DMS53 treated with DMSO at 0.1 percent for 48 hours (cell line): ENCODE measurements around the gene SNX8.
"Not testable (repeated sequence)": the region's sequence is repeated elsewhere in the genome, so short reads cannot be mapped to it uniquely, and the experiment has no call there.

Experiments
- DNase-seq: peaks from one replicate; lab custom pipeline; 2025; ENCODE audit not compliant: unreplicated experiment; lab: John Stamatoyannopoulos, UW

SNX8 gene

DNA sequence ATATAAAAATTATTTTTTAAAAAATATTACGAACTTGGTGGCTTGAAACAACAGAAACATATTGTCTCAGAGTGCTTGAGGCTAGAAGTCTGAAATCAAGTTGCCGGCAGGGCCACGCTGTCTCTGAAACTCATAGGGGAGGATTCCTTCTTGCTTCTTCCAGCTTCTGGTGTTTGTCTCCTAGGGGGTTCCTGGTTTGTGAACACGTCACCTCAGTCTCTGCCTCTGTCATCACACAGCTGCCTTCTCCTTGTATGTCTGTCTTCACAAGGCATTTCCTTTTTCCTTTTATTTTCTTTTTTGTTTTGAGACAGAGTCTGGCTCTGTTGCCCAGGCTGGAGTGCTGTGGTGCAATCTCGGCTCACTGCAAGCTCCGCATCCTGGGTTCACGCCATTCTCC lies 12.7 kb upstream of the SNX8 start:
- no peak for DNase-seq

DNA sequence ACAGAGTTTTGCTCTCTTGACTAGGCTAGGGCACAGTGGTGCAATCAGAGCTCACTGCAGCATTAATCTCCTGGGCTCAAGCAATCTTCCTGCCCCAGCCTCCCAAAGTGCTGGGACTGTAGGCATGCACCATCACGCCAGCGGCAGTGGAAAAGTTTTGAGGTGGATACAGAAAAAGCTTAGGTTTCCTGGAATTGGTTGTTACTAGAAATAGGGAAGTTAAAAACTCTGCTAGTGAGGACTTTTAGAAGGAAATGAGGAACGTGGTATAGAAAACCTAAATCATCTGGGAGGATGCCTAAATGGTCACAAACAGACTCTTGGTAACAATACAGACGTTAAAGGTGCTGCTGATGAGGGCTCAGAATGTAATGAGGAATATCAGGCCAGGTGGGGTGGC lies 10.9 kb upstream of the SNX8 start:
- no peak for DNase-seq

DNA sequence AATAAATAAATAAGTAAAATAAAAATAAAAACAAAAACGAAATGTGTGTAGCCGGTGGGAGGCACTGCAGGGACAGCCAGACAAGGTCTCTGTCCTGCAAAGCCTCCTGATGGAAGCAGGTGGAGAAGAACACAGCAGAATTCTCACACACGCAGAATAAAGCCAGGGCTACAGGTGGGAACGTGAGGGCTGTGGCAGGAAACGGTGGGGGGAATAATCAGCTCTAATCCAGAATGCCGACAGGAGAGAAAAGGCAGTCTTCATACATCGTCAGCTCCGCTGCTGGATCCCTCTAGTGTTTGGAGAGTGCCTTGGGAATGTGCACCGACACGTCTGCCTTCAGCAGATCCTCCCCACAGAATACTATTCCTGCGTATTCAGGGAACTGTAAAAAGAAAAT lies 6.8 kb upstream of the SNX8 start:
- peak; percentile 31 for DNase-seq

DNA sequence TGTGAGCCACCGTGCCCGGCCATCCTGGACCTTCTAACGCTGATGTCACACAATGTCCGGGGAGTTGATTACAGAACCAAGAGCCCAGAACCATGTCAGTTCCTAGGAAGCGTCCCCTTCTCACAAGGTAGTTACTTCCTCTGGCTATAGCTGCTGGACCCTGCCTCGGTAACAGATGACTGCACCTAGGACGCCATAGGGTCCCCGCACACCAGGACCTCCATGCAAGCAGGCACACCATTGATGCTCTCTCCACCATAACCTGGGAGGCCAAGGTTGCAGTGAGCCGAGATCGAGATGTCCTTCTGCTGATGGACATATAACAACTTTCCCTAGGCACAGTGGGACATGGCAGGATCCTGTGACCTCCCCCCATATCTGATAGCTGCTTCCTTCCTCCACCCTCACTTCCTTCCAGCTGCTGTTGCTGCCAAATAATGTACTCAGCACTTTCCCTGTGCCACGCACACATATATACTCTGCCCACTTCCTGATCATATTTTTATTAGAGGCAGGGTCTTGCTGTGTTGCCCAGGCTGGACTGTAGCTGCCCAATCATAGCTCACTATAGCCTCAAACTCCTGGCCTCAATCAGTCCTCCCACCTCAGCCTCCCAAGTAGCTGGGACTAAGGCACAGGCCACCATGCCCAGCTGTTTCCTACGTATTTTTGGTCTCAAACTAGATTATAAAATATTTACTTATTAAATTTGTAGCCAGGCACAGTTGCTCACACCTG lies 3.5 kb upstream of the SNX8 start:
- DNase-seq, result no peak

DNA sequence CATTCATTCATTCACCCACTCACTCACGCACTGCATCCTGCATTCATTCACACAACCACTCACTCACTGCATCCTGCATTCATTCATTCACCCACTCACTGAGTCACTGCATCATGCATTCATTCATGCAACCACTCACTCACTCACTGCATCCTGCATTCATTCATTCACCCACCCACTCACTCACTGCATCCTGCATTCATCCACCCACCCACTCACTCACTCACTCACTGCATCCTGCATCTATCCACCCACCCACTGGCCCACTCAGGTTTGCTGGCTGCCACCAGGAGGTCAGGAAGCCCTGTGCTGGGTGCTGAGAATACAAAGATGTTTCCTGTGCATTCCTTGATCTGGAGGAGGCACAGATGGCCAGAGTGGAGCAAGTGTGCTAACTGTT lies 2.3 kb upstream of the SNX8 start:
- no peak for DNase-seq

DNA sequence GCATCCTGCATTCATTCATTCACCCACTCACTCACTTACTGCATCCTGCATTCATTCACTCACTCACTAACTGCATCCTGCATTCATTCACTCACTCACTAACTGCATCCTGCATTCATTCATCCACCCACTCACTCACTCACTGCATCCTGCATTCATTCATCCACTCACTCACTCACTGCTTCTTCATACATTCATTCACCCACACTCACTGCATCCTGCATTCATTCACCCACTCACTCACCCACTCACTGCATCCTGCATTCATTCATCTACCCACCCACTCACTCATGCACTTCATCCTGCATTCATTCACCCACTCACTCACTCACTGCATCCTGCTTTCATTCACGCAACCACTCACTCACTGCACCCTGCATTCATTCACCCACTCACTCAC lies 1.5 kb upstream of the SNX8 start:
- no peak for DNase-seq

DNA sequence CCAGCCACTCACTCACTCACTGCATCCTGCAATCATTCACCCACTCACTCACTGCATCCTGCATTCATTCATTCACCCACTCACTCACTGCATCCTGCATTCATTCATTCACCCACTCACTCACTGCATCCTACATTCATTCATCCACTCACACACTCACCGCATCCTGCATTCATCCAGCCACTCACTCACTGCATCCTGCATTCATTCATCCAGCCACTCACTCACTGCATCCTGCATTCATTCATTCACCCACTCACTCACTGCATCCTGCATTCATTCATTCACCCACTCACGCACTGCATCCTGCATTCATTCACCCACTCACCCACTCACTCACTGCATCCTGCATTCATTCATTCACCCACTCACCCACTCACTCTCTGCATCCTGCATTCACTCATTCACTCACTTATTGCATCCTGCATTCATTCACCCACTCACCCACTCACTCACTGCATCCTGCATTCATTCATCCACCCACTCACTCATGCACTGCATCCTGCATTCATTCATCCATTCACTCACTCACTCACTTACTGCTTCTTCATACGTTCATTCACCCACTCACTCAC lies 802 bp upstream of the SNX8 start:
- DNase-seq, result not testable (repeated sequence)

DNA sequence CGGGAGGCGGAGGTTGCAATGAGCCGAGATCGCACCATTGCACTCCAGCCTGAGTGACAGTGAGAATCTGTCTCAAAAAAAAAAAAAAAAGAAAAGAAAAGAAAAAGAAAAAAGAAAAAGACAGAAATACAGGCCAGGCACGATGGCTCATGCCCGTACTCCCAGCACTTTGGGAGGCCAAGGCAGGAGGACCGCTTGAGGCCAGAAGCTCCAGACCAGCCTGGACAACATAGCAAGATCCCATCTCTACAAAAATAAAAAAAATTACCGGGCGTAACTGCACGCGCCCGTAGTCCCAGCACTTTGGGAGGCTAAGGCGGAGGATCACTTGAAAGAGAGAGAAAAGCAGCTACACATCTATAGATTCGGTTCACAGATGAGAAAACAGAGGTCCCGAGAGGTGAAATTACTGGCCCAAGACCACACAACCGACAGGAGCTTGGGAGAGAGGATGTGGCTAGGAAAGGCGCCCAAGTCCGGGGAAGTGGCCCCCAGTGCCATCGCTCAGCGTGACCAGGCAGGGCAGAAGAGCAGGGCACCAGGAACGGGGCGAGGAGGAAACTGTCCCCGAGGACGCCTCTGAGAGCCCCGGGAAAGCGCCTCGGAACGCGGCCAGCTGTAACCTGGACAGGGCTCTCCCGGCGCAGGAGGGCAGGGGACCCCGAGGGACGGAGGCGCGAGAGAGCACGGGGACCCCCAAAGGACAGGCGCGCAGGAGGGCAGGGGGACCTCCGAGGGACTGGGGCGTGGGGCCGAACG lies 612 bp downstream of the SNX8 start:
- DNase-seq, result peak; percentile 16

DNA sequence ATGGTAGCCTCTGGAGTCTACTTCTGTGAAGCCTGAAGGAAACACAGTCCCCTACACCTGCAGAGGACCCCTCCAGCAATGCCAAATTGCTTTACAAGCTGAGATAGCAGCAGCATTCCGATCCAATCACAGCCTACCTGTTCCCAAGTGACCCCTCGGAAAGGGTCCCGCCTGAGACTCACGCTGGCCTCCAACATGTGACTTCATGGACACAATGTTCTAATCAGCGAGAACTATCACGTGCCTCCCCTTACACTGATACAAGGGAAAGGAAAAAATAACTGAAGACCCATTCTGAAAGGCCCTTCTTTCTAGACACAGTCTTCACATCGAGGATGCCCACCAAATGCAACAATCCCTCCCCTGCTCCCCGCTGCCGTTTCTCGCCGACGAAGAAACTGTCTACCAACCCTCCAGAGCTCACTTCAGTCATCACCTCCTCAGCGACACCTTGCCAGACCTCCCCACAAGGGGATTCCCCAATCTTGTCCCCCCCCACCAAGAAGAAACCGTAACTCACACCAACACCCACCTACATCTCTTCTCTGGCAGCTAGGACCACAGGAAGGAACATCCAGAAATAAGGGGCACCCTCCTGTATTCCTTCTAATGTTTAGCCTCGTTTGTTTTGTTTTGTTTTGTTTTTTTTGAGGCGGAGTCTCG lies 1.8 kb downstream of the SNX8 start:
- DNase-seq, result no peak

DNA sequence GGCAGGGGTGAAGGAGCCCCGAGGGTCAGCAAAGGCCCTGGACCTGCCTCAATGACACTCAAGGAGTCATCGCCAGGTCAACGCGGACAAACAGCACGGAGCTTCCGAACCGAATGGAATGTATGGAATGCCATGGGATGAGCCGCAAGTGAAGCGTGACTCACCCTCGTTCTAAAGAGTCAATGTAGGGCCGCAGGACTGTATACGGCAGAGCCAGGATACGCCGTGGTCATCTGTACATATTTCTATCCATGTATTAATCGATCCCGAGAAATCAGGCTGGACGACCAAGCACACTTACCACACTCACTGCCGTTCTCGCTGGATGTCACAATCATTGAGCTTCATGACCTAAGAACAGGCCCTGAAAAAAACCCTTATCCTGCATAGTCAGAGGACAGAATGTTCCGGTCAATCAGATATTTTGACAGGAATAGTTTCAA lies 4.3 kb downstream of the SNX8 start:
- no peak for DNase-seq

DNA sequence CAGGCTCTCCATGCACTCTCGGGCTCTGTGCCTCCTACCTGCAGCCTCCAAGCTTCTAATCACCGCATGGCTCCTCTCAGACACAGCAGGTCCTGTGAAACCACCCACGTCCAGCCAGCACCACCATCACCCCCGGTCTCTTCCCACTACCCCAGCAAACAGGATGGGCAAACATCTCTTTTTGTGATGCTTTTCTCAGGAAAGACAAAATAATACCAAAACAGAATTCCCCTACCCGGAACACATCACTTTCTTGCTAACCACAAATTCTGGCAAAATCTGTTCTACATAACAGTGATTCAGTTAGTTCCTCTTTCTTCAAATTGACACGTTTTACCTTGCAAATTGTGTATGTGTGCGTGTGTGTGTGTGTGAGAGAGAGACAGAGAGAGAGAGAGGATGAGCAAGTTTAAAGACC lies 6.5 kb downstream of the SNX8 start:
- DNase-seq, result no peak

DNA sequence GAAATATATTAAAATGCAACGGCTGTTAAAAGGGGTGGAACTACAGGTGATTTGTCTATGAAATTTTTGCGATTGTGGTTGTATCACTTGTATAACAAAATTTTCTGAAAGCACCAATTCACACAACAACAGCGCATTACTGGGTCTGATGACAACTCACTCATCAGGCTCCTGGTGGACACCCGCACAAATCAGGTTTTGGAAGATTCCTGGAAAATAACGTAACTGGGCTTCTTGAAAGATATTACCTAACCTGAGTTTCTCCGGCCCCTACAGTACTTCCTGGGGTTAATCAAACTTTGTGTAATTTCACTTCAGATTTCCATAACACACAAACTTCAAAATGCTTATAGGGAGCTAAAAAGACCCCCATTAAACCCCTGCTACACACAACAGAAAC lies 7.6 kb downstream of the SNX8 start:
- DNase-seq, result no peak

DNA sequence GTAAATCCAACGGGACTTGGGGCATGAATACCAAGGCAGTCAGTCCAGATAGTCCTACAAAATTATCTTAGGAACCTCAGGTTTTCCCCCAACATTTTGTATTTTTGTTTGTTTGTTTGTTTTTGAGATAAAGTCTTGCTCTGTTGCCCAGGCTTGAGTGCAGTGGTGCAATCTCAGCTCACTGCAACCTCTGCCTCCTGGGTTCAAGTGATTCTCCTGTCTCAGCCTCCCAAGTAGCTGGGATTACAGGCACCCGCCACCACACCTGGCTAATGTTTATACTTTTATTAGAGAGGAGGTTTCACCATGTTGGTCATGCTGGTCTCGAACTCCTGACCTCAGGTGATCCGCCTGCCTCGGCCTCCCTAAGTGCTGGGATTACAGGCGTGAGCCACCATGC lies 9.0 kb downstream of the SNX8 start:
- not testable (repeated sequence) for DNase-seq

DNA sequence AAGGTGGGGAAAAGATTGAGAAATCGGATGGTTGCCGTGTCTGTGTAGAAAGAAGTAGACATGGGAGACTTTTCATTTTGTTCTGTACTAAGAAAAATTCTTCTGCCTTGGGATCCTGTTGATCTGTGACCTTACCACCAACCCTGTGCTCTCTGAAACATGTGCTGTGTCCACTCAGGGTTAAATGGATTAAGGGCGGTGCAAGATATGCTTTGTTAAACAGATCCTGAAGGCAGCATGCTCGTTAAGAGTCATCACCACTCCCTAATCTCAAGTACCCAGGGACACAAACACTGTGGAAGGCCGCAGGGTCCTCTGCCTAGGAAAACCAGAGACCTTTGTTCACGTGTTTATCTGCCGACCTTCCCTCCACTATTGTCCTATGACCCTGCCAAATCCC lies 10.7 kb downstream of the SNX8 start:
- not testable (repeated sequence) for DNase-seq

DNA sequence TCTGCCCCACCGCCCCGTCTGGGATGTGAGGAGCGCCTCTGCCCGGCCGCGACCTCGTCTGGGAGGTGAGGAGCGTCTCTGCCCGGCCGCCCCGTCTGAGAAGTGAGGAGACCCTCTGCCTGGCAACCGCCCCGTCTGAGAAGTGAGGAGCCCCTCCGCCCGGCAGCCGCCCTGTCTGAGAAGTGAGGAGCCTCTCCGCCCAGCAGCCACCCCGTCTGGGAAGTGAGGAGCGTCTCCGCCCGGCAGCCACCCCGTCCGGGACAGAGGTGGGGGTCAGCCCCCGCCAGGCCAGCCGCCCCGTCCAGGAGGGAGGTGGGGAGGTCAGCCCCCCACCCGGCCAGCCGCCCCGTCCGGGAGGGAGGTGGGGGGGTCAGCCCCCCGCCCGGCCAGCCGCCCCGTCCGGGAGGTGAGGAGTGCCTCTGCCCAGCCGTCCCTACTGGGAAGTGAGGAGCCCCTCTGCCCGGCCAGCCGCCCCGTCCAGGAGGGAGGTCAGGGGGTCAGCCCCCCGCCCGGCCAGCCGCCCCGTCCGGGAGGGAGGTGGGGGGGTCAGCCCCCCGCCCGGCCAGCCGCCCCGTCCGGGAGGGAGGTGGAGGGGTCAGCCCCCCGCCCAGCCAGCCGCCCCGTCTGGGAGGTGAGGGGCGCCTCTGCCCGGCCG lies 11.4 kb downstream of the SNX8 start:
- not testable (repeated sequence) for DNase-seq

DNA sequence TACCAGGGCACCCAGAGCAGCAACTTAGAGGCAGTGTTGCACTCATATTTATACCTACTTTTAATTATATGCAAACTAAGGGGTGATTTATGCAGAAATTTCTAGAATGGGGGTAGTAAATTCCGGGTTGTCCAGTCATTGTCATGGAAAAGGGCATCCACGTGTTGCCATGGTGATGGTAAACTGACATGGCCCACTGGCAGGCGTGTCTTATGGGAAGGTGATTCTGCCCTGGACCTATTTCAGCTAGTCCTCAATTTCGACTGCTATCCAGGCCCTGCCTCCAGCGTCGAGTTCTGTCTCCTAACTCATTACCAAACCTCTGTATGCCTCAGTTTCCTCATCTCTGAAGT lies 12.8 kb downstream of the SNX8 start:
- DNase-seq, result no peak

DNA sequence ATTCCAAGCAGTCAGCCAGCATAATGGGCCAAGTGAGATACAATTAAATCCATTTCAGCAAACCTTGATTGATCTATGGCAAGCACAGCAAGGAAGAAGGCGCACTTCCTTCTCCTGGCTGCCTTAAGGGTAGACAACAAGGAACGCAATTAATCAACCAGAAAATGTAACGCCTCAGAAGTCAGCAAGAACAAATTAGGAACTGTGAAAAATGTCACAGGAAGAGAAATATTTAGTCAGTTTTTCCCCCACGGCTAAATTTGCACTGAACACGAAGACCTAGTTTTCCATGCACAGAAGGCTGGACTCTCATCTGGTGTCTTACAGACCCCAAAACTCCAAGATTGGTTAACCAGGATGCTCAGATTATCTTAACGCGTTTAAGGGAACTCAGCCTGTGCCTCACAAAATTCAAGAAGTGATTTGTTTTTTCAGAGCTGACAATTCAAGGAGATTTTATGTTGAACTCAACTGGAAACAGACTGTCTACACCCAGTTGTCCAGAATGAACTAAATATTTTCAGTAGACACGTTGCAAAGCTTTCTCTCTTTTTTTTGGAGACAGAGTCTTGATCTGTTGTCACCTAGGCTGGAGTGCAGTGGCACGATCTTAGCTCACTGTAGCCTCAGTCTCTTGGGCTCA lies 14.2 kb downstream of the SNX8 start:
- DNase-seq, result no peak

DNA sequence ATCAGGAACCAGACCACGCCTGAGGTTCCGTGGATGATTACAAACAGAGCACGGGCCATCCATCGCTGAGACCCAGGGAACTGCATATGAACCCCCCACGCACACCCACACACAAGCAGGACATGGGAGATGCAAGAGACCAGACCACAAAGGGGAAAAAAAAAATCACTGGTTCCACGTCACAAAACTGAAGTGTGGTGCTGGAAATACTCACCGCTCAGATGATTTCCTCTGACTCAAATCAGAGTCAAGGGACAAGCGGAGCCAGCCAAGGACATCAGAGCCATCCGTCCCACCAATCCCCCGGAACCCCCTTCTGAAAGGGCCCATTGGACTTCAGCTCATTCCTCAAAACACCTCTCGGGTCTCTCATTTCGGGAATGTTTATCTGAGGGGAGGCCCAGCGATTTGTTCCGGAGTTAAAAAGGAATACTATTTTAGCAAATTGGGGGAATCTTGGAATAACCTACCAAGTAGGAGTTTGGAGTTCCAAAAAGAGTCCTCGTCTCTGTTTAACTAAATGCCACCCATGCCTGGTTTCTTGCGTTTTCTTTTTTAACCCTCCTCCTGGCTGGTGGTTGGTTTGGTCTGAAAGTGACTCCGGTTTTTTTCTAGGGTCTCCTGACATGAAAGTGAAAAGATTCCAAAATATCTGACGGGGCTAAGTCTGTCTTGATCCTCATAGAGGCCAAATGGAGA lies 15.0 kb downstream of the SNX8 start:
- no peak for DNase-seq

DNA sequence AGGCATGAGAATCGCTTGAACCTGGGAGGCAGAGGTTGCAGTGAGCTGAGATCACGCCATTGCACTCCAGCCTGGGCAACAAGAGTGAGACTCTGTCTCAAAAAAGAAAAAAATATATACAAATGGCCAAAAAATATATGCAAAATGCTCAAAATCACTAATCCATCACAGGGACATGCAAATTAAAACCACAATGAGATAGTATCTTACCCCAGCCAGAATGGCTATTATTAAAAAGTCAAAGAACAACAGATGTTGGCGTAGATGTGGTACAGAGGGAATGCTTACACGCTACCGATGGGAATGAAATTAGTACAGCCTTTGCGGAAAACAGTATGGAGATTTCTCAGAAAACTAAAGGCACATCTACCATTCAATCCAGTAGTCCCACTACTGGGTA lies 17.4 kb downstream of the SNX8 start:
- no peak for DNase-seq

DNA sequence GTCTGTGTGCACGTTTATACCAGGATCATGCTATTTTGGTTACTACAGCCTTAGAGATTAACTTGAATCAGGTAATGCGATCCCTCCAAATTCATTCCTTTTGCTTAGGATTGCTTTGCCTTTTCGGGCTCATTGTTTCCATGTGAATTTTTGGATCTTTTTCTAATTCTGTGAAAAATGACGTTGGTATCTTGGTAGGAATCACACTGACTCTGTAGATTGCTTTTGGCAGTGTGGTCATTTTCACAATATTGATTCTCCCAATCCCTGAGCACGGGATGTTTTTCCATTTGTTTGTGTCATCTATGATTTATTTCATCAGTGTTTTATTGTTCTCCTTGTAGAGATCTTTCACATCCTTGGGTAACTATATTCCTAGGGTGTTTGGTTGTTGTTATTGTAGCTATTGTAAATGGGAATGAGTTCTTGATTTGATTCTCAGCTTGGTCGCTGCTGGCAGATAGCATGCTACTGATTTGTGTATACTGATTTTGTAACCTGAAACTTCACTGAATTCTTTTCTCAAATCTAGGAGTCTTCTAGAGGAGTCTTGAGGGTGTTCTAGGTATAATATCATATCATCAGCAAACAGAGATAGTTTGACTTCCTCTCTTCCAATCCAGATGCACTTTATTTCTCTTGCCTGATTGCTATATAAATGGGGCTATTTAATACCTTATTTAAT lies 18.2 kb downstream of the SNX8 start:
- DNase-seq, result no peak
